Activated T-cell treated with anti-CD3 and anti-CD28 coated beads for 4 hours (primary cell): ENCODE results near the gene ANGPTL7.
"Not testable (repeated sequence)": the region's sequence is repeated elsewhere in the genome, so short reads cannot be mapped to it uniquely, and the experiment has no call there.

ENCODE experiments used
- DNase-seq: peaks from one replicate; pipeline ENCODE4 v3.0.0-alpha.2; 2020

The ANGPTL7 gene

DNA sequence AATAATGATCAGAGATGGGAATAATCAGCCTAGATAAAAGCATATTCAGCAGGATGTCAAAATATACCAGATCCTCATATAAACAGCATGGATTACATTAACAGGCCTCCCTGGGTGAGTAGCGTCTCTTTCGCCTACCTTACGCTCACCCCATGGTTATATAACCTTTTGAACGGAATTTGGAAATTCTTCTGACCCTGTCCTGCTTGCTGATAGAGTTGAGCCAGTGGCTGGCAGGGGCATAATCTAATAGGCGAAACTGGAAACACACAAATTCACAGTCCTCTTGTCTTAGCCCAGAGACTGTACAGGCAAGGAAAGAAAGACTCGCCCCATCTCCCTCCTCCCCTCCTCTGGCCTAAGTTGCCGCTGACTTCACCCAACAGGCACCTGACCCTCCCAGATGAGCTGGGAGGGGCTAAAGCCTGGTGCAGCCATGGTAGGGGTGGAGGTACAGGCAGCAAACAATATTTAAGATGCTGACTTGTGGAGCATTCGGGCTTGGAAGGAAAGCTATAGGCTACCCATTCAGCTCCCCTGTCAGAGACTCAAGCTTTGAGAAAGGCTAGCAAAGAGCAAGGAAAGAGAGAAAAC lies at the start of gene ANGPTL7:
TSS of gene ANGPTL7 (plus strand) at position 498 of the 594 bp plus-strand sequence. CDS start 225 bp downstream, outside the sequence.
- no peak for DNase-seq

DNA sequence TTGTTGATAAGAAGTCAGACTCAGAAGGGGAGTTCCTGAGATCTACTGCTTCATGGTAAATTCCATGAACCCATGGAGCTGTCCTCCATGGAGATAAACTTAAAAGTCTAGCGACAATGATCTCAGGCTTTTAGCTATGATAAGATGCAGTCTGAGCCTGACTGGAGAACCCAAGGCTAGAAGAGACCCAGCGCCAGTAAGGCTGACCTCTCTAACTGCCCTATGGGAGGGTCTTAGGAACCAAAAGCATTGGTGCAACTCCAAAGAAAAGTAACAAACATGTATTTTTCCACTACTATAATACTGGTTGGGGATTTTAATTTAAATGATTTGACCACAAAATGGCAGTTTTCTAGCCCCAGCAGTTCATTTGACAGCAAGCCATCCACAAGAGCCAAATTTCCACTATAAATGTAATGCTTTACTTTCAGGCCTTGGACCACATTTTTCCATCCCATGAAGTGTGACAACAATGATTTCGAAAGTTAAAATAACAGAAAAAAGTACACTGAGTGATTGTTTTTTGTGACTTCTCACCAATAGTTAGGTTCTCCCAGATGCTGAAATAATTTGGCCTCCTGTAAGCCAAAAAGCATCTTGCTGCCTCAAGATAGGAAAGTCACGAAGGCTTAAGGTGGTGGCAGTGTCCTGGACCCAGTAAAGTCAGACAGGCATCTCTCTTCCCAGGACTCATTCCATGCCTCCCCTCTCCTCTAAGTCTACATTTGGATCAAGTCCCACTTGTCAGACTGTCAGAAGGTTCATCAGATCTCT lies 46.4 kb upstream of the ANGPTL7 start:
- DNase-seq = no peak

DNA sequence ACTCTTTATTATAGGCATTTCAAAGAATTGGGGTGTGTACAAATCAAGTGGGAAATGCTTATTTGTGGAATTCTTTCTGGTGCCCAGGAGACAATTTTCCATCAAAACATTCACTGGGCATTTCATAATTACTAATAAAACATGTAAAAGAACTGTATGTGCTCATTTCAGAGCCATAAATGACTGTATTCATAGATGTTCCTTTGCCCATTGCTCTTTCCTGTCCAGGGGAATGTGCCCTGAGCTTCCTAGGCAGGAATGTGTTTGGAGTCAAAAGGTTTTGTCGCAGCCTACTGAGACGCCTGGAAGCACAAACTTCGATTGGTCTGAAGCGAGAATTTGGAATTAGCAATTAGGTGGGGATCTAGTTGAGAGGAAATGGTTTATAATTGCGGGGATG lies 45.8 kb upstream of the ANGPTL7 start:
- no peak for DNase-seq

DNA sequence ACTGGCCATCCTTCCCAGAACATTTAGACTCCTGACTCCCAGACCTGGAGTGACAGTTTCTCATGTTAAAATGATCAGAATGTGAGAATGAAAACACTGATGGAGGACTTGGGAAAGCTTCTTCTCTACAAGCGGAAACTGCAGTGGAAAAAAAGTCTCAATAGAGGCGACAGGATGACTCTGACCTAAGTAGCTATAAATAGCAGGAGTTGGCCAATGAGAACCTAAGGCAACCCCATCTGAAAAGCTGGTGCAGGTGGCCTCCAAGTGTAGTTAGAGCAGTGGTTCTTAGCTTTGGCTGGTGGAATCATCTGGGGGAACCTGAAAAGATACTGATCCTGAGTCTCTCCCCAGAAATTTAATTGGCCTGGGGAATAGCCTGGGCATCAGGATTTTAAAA lies 45.2 kb upstream of the ANGPTL7 start:
- DNase-seq = no peak

DNA sequence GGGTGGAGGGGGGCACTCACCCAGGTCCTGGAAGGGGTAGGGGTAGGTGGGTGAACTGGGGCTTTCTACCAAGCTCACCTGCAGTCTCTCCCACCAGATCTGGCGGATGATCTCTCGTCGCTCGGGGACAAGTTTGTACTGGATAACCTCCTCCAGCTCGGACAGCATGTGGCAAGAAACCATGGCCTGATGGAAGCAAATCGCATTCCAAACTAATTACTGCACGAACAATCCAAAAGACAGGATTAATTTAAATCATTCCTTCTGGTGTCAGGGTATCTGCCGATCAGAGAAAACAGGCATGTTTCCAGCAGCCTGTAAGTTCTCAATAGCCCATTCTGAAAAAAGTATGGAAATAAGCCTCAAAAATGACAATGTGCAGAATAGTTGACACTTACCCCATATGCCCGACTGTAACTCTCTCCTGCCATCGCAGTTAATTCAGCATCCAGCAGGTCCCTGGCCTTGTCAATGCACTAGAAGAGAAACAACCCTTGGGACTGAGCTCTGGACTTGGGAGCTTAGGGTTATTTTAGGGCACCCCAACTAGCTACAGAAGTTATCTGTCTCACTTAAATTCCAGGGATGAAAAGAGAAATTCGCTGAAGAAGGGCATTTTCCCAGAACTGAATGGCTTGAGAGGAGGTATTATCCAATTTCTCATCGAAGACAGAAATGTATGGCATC lies 44.4 kb upstream of the ANGPTL7 start:
- no peak for DNase-seq

- DNase-seq = no peak
Observed at GRCh38 chr1:11145741-11146140, 43.4 kb upstream of the ANGPTL7 start.

DNA sequence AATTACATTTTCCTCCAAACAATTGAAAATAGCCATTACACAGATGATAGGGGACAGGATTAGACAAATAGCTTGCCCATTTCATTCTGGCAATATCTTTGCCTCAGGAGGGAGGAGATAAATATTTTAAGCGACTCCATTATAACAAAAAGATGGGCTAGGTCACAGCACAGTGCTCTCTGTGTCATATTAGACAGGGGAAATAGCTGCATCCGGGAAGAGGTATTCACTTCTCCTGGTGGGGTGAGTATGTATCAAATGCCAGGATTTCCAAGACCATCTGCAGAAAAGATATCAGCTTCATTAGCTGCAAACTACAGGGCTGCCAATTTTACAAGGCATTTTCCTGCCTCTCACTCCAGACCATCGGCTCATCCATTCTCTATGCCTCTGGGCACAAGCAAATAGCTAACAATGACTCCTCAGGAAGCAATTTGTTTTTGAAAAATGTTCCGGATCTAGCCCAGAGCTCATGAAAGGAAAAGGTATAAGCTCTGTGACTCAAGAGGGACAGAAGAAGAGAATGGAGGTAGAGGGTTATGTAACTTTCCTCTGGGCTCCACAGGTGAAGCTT lies 41.9 kb upstream of the ANGPTL7 start:
- DNase-seq = no peak

- no peak for DNase-seq
Observed at GRCh38 chr1:11150326-11150725, 38.8 kb upstream of the ANGPTL7 start.

DNA sequence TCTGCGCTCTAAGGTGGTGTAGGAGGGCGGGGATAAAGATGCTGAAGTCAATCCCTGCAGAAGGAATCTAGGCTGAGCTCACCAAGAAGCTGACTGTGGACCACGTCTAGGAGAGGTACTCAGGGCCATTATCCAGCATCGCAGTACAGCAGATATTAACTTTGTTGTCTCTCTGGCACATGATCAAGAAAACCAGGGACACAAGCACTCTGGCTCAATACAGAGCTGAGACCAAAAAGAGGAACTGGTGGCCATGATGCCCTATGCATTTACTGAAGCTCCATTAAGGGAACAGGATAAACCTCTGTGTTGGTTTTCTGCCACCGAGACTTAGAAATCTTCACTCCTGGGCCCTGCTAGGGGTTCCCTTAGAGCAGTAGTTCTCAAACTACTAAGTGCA lies 38.0 kb upstream of the ANGPTL7 start:
- DNase-seq = no peak

- no peak for DNase-seq
Observed at GRCh38 chr1:11151826-11152612, 37.1 kb upstream of the ANGPTL7 start.

- no peak for DNase-seq
Observed at GRCh38 chr1:11152755-11153154, 36.4 kb upstream of the ANGPTL7 start.

DNA sequence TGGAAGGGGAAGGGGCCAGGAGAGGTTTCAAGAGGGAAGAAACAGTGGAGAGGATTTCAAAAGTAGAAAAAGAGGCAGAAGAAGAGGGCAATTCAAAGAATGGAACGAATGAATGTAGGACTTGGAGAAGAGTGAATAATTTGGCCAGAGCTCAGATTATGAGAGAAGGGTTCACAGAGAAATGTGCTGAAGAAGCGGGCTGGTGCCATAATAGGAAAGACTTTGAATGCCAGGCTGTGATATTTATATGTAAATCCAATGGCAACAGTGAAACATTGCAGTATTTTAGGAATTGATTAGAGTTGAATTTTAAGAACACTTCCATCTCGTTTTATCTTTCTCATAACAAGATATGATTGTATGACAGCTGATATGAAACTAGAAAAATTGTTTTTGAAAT lies 36.0 kb upstream of the ANGPTL7 start:
- DNase-seq = no peak

DNA sequence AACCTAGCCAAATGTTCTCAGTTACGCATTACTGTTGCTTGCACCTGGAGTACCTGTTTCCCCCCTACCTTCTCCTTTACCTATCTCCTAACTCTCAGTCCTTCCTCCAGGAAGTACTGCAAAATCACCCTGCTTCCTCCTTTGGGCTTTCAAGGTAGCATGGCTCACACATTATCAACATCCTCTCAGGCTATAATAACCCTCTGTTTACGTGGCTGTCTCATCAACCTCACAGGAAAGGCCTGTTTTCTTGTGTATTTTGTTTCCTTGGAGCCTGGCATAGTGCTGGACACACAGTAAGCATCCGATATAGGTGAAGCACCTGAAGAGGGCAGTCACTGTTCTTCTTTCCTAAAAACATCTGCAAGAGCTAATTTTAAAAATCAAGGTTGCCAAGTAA lies 32.7 kb upstream of the ANGPTL7 start:
- DNase-seq = no peak

DNA sequence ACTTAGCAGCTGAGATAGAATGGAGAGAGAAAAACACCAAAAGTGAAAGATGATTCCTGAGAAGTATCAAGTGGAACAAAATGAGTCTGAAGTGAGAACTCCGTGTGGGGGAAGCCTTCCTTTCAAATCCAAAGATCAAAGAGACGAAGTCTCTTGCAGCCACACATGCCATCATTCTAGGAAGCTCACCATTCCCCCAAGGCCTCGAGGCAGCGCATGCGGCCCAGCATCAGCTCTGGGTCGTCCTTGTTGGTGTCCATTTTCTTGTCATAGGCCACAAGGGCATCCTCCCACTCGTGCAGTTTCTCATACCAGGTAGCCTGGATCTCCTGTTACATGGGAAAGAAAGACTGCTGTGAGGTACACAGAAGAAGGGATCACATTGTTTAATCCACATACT lies 32.2 kb upstream of the ANGPTL7 start:
- no peak for DNase-seq

GRCh38 chr1:11157394-11157793 lies 31.8 kb upstream of the ANGPTL7 start:
- DNase-seq = no peak

DNA sequence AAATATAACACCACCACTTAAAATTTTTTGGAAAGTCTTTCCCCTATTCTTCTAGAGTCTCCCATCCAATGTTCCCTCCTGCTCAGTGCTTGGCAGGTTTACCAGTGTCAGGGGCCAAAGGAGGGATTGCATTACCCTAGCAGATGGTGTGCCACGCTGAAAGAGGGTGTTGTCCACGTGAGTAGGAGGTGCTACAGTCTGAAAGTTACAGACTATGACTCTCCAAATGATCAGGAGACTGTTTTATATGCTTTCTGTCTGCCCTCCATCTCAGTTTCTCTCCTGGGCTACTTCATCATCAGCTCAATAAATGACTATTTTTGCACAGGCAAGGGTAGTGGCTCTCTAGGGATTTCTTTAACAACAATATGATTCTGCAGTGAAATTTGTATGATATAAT lies 31.3 kb upstream of the ANGPTL7 start:
- no peak for DNase-seq

- DNase-seq = no peak
Observed at GRCh38 chr1:11158291-11158690, 30.9 kb upstream of the ANGPTL7 start.

- DNase-seq = no peak
Observed at GRCh38 chr1:11158720-11159321, 30.3 kb upstream of the ANGPTL7 start.

DNA sequence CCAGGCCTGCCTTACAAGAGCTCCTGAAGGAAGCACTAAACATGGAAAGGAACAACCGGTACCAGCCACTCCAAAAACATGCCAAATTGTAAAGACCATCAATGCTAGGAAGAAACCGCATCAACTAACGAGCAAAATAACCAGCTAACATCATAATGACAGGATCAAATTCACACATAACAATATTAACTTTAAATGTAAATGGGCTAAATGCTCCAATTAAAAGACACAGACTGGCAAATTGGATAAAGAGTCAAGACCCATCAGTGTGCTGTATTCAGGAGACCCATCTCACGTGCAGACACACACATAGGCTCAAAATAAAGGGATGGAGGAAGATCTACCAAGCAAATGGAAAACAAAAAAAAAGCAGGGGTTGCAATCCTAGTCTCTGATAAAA lies 26.4 kb upstream of the ANGPTL7 start:
- DNase-seq = not testable (repeated sequence)

DNA sequence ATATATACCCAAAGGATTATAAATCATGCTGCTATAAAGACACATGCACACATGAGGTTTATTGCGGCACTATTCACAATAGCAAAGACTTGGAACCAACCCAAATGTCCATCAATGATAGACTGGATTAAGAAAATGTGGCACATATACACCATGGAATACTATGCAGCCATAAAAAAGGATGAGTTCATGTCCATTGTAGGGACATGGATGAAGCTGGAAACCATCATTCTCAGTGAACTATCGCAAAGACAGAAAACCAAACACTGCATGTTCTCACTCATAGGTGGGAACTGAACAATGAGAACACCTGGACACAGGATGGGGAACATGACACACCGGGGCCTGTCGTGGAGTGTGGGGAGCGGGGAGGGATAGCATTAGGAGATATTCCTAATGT lies 22.4 kb upstream of the ANGPTL7 start:
- DNase-seq = not testable (repeated sequence)

- DNase-seq = no peak
Observed at GRCh38 chr1:11168731-11169130, 20.4 kb upstream of the ANGPTL7 start.

DNA sequence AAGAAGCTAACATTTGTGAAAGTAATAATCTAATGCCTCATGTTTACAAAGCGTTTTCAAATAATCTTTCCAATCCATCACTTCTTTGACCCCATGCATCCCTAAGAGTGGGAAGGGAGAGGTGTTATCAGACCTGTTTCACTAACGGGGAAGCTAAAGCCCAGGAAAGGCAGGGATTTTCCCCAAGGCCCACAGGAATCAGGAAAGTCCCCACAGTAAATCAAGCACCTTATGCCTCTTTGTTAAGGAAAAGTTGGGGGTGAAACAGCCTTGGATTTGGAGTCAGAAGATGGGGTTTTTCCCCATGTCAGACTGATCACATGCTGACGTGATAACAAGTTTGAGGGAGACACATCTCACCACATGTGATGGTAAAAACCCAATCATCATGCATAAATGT lies 20.0 kb upstream of the ANGPTL7 start:
- DNase-seq = no peak

DNA sequence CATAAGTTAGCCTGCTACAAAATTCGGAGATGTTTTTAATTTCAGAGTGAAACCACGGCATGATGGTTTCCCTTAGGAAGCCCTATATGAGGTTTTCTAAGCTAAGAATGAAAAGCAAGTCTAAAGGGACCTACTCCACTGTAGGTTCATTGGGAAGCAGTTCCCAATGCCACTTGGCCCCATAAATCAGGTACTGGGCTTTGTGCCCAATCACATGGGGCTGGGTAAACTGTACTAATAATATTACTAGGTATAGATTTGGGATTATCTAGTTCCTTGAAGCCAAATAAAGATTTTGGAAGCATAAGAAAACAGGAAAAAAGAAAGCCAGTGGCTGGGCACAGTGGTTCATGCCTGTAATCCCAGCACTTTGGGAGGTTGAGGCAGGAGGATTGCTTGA lies 19.1 kb upstream of the ANGPTL7 start:
- DNase-seq = no peak
